GM23248 (cell line): Measurements from ENCODE around the gene ADCY7. TPM values are rescaled to one million over a fixed set of nuclear protein-coding genes. Genes with fewer than 3 reads are reported as not detected.

Experiments
- DNase-seq: peaks from one replicate; pipeline ENCODE4 v3.0.0-alpha.2; 2015
- H2AFZ ChIP-seq: fragments of 200-600 bp; sonication (generic); 2 replicates; pipeline ENCODE4 v1.6.1; 2016; ENCODE audit warnings: antibody characterized with exemption
- H3F3A ChIP-seq: fragments of 200-600 bp; sonication (generic); 2 replicates; pipeline ENCODE4 v1.6.1; 2016; ENCODE audit warnings: mild to moderate bottlenecking, antibody characterized with exemption, mixed run types; ENCODE audit not compliant: insufficient read depth
- H3K27ac ChIP-seq: fragments of 200-600 bp; sonication (generic); 2 replicates; pipeline ENCODE4 v1.5.1; 2016; ENCODE audit warnings: mild to moderate bottlenecking
- H3K27me3 ChIP-seq: fragments of 200-600 bp; sonication (generic); replicated peaks from 2 replicates; pipeline ENCODE4 v1.6.1; 2016; ENCODE audit warnings: mild to moderate bottlenecking; ENCODE audit not compliant: insufficient read depth
- H3K36me3 ChIP-seq: fragments of 200-600 bp; sonication (generic); 2 replicates; pipeline ENCODE4 v1.6.1; 2016; ENCODE audit warnings: low read depth, mild to moderate bottlenecking
- H3K4me1 ChIP-seq: fragments of 200-600 bp; sonication (generic); 2 replicates; pipeline ENCODE4 v1.6.1; 2016; ENCODE audit warnings: mild to moderate bottlenecking; ENCODE audit not compliant: insufficient read depth
- H3K4me2 ChIP-seq: fragments of 200-600 bp; sonication (generic); one replicate; pipeline ENCODE4 v1.6.1; 2016; ENCODE audit warnings: mild to moderate bottlenecking; ENCODE audit not compliant: unreplicated experiment
- H3K4me3 ChIP-seq: fragments of 200-600 bp; sonication (generic); 2 replicates; pipeline ENCODE4 v1.5.1; 2016; ENCODE audit warnings: mild to moderate bottlenecking
- H3K79me2 ChIP-seq: fragments of 200-600 bp; sonication (generic); 2 replicates; pipeline ENCODE4 v1.6.1; 2016; ENCODE audit warnings: mild to moderate bottlenecking; ENCODE audit not compliant: insufficient read depth
- H3K9ac ChIP-seq: fragments of 200-600 bp; sonication (generic); 2 replicates; pipeline ENCODE4 v1.6.1; 2016; ENCODE audit warnings: mild to moderate bottlenecking
- H3K9me2 ChIP-seq: fragments of 200-600 bp; sonication (generic); 2 replicates; pipeline ENCODE4 v1.6.1; 2016; ENCODE audit warnings: mixed run types, mild to moderate bottlenecking, moderate library complexity; ENCODE audit not compliant: insufficient read depth
- H3K9me3 ChIP-seq: fragments of 200-600 bp; sonication (generic); one replicate; pipeline ENCODE4 v1.6.1; 2017; ENCODE audit warnings: low read depth
- H4K20me1 ChIP-seq: fragments of 200-600 bp; sonication (generic); 2 replicates; pipeline ENCODE4 v1.6.0; 2016; ENCODE audit not compliant: insufficient read depth
- EZH2 ChIP-seq: fragments of 200-600 bp; sonication (generic); IDR thresholded peaks from 2 replicates; pipeline ENCODE4 v1.6.1; 2018; ENCODE audit warnings: antibody characterized with exemption, mild to moderate bottlenecking; ENCODE audit not compliant: insufficient read depth, poor library complexity, severe bottlenecking
- EZH2phosphoT487 ChIP-seq: fragments of 200-600 bp; sonication (generic); IDR thresholded peaks from 2 replicates; pipeline ENCODE4 v1.6.1; 2018; ENCODE audit warnings: antibody characterized with exemption, moderate library complexity, mild to moderate bottlenecking, low read depth; ENCODE audit not compliant: insufficient read depth
- WGBS, 2 experiments: methylation state at CpG; one replicate each; pipeline ENCODE4 v1.1.6; 2015 to 2017; ENCODE audit warnings: low lambda C conversion rate in 2 of 2, low coverage in 1 of 2; ENCODE audit errors: missing lambda C conversion rate in 2 of 2; 5-methylcytosine and 5-hydroxymethylcytosine counted together
- in situ Hi-C: fragments of 300-500 bp; cut with MboI; formaldehyde crosslinking; loops from 2 replicates; pipeline ENCODE4 v1.15.0; 2020
- polyA plus RNA-seq: library from polyadenylated mRNA; unstranded; fragments of >200 nt; fragmentation: Nextera tagmentation; extraction: Ambion mirVana; gene quantifications from 2 replicates; pipeline ENCODE4 v1.2.1, GENCODE V29; 2016
- total RNA-seq: library from RNA; depleted of rRNA; stranded (reverse); fragments of >200 nt; shearing (Covaris generic); gene quantifications from 2 replicates; pipeline ENCODE4 v1.2.3, GENCODE V29; 2014

ADCY7 gene
- total and polyA plus RNA-seq, 2 experiments from 2014 or later: 31.9 to 87.4 TPM

DNA sequence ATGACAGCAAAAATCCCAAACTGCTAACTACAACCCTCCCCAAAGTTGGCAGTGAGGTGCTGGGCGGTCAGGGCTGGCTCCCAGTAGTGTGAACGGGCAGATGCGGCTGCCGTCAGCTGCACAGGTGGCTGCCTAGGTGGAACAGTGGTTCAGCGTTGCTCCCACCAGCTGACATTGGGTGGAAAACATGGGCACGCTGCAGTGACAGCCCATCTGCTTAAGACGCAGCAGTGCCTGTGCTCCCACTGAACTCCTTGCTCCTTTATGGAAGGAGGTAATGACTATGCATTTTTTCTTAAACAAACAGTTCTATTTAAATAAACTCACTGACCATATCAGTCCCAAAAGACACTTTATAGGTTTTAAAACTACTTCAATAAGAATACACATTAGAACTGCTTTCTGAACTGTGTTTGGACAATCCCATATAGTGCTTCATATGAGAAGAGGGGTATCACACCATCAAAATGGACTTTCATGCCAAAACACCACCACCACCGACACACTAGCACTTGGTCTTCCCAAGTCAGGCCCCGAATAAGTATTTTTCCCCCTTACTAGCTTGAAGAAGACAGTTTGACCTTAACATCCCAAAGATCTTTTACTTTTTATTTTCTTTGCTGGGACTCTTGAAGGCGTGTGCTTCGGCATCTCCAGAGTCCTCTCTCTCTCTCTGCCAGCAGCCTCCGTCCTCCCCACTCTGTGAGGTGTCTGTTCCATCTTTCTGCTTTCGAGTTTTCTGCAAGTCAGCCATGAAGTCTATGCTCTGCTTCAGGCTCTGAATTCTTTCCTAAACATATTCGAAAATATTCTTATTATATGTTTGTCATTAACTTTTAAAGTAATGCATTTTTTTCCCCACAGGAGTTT, 68.0 kb downstream of the ADCY7 start:
- Histone ChIP-seq H3K36me3 (peaks cover 30% of the 10 kb centered on the region), H3K27ac (no peak overlapping the region), H3K4me3 (no peak overlapping the region), H3K27me3 (no peaks in the 10 kb centered on the region), H2AFZ (no peak overlapping the region), H3K9me2 (no peaks in the 10 kb centered on the region), H3F3A (peaks cover 22% of the 10 kb centered on the region), H3K9me3 (no peaks in the 10 kb centered on the region), H3K4me2 (no peak overlapping the region), H3K4me1 (peaks cover 25% of the 10 kb centered on the region), H3K9ac (no peak overlapping the region), H4K20me1 (no peaks in the 10 kb centered on the region), H3K79me2 (peaks cover 20% of the 10 kb centered on the region)
- TF ChIP-seq EZH2 (no peak), EZH2phosphoT487 (no peak)
- in situ Hi-C loops: no loop called here
- DNase-seq: no peak
- WGBS, 2 experiments: 97 to 98% methylated on average over 14 of the region's 14 CpGs

- no peak for TF ChIP-seq EZH2phosphoT487
- no peak for TF ChIP-seq EZH2
- H2AFZ ChIP-seq: no peak overlapping the region
- 61 to 71% methylated on average over 8 of the region's 8 CpGs for WGBS, 2 experiments
- H3K4me3 ChIP-seq: no peak overlapping the region
- no peaks in the 10 kb centered on the region for H3K9me2 ChIP-seq
- peaks cover 28% of the 10 kb centered on the region for H3K36me3 ChIP-seq
- peaks cover 20% of the 10 kb centered on the region for H3K79me2 ChIP-seq
- in situ Hi-C loops: no loop called here
- no peaks in the 10 kb centered on the region for H3K9me3 ChIP-seq
- H3K4me2 ChIP-seq: no peak overlapping the region
- peaks cover 28% of the 10 kb centered on the region for H3F3A ChIP-seq
- H4K20me1 ChIP-seq: no peaks in the 10 kb centered on the region
- peaks cover 27% of the 10 kb centered on the region for H3K4me1 ChIP-seq
- no peak overlapping the region for H3K27ac ChIP-seq
- peak; percentile 28 for DNase-seq
- no peaks in the 10 kb centered on the region for H3K27me3 ChIP-seq
- no peak overlapping the region for H3K9ac ChIP-seq
Measured at GRCh38 chr16:50335196-50335958, 69.0 kb downstream of the ADCY7 start.

DNA sequence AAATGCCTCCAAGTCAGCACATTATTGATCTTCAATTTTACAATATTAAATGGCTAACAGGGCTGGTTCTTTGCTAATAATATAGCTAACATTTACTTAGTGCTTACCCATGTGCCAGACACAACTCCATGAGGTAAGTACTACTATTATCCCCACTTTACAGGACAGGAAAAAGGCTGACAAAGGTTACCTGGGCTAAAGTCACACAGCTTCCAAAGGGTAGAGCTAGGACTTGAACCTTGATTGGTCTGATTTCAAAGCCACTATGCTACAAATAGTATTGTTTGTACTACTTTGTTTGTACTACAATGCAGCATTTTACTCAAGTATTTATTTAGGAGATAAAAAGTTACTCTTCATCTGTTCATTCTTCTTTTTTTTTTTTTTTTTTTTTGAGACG, 70.5 kb downstream of the ADCY7 start:
- H3K4me1 ChIP-seq: peaks cover 29% of the 10 kb centered on the region
- no peaks in the 10 kb centered on the region for H3K27me3 ChIP-seq
- no peak for DNase-seq
- H3K79me2 ChIP-seq: peaks cover 10% of the 10 kb centered on the region
- peaks cover 35% of the 10 kb centered on the region for H3F3A ChIP-seq
- H3K4me2 ChIP-seq: no peak overlapping the region
- H3K9ac ChIP-seq: no peak overlapping the region
- H3K4me3 ChIP-seq: no peak overlapping the region
- TF ChIP-seq EZH2phosphoT487: no peak
- no peak for TF ChIP-seq EZH2
- WGBS, 2 experiments: 46% methylated on average over 1 of the region's 1 CpG; no CpG with 5 or more reads in 1 of the 2 experiments
- in situ Hi-C loops: no loop called here
- no peaks in the 10 kb centered on the region for H3K9me3 ChIP-seq
- H2AFZ ChIP-seq: no peak overlapping the region
- H3K9me2 ChIP-seq: no peaks in the 10 kb centered on the region
- no peaks in the 10 kb centered on the region for H4K20me1 ChIP-seq
- peaks cover 27% of the 10 kb centered on the region for H3K36me3 ChIP-seq
- H3K27ac ChIP-seq: peak overlapping the region; percentile 72

DNA sequence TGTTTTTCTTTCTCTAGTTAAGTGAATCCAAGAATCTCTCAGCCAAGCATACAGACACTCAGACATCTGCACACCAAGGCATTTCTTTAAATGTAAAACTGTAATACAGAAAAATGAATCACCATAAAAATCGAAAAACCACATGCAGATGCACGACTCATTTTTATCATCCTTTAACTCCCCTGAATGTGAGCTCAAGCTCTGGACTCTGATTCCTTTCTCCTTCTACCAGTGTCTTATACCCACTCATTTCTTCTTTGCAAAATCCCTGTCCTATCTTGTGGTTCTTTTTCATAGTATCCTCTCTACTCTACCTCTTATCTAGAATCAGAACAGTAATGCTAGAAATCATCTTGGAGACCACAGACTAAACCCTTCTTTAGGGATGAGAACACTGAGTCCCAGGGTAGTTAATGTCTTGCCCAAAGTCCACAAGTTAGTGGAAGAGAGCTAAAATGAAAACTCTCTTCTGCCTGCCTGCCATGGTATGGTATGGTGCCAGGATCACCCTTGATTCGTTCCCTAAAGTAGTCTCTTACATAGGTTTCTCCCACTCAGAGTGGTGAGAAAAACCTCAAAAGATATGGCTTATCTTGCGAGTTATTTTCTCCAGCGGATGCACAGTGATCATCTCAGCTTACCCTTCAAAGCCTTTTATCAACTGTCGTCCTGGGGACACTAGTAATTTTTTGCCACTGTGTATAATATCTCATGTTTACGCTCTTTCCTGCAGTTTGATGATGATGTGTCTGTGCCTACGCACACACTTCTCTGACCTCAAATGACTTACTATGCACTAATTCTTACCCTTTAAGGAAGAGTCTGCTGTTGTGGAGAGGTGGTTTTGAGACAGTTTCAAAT, 72.2 kb downstream of the ADCY7 start:
- peak overlapping the region; percentile 53 for H3K9ac ChIP-seq
- H3K27me3 ChIP-seq: no peaks in the 10 kb centered on the region
- H4K20me1 ChIP-seq: no peaks in the 10 kb centered on the region
- H3K9me2 ChIP-seq: no peaks in the 10 kb centered on the region
- WGBS, 2 experiments: 61 to 62% methylated on average over 8 of the region's 8 CpGs
- TF ChIP-seq EZH2 (no peak), EZH2phosphoT487 (no peak)
- no peak overlapping the region for H3K4me3 ChIP-seq
- H2AFZ ChIP-seq: no peak overlapping the region
- no peaks in the 10 kb centered on the region; the same call in 1 of the 2 replicates for H3K79me2 ChIP-seq
- in situ Hi-C loops: no loop called here
- peak; percentile 55 for DNase-seq
- peak overlapping the region; percentile 72 for H3K27ac ChIP-seq
- H3K36me3 ChIP-seq: peaks cover 23% of the 10 kb centered on the region
- peaks cover 29% of the 10 kb centered on the region for H3K4me1 ChIP-seq
- H3F3A ChIP-seq: peaks cover 35% of the 10 kb centered on the region
- peak overlapping the region; percentile 6 for H3K4me2 ChIP-seq
- H3K9me3 ChIP-seq: no peaks in the 10 kb centered on the region
